DMS 273 treated with DMSO at 0.1 percent for 48 hours (cell line): ENCODE results near the gene SLMAP.
"Not testable (repeated sequence)": the region's sequence is repeated elsewhere in the genome, so short reads cannot be mapped to it uniquely, and the experiment has no call there.

Experiments
- DNase-seq: peaks from one replicate; lab custom pipeline; 2025; lab: John Stamatoyannopoulos, UW

SLMAP gene

GRCh38 chr3:57832900-57833313, 76.8 kb downstream of the SLMAP start:
- DNase-seq, result no peak

- DNase-seq, result no peak
Measured at GRCh38 chr3:57833763-57834162, 77.7 kb downstream of the SLMAP start.

- no peak for DNase-seq
Measured at GRCh38 chr3:57837686-57838085, 81.6 kb downstream of the SLMAP start.

GRCh38 chr3:57838627-57839026, 82.5 kb downstream of the SLMAP start:
- DNase-seq, result no peak

- DNase-seq, result no peak
Measured at GRCh38 chr3:57840473-57840872, 84.4 kb downstream of the SLMAP start.

- DNase-seq, result no peak
Measured at GRCh38 chr3:57841818-57842217, 85.7 kb downstream of the SLMAP start.

GRCh38 chr3:57848177-57848738, 92.1 kb downstream of the SLMAP start:
- no peak for DNase-seq

- DNase-seq, result no peak
Measured at GRCh38 chr3:57851304-57851703, 95.2 kb downstream of the SLMAP start.

GRCh38 chr3:57852896-57853295, 96.8 kb downstream of the SLMAP start:
- no peak for DNase-seq

GRCh38 chr3:57855281-57855680, 99.2 kb downstream of the SLMAP start:
- no peak for DNase-seq

- no peak for DNase-seq
Measured at GRCh38 chr3:57855943-57856342, 99.8 kb downstream of the SLMAP start.

GRCh38 chr3:57856675-57857074, 100.6 kb downstream of the SLMAP start:
- no peak for DNase-seq

GRCh38 chr3:57862894-57863293, 106.8 kb downstream of the SLMAP start:
- no peak for DNase-seq

- DNase-seq, result no peak
Measured at GRCh38 chr3:57863380-57863779, 107.3 kb downstream of the SLMAP start.

- no peak for DNase-seq
Measured at GRCh38 chr3:57864853-57865252, 108.7 kb downstream of the SLMAP start.

- DNase-seq, result not testable (repeated sequence)
Measured at GRCh38 chr3:57869110-57869509, 113.0 kb downstream of the SLMAP start.

- DNase-seq, result no peak
Measured at GRCh38 chr3:57872606-57873005, 116.5 kb downstream of the SLMAP start.

- no peak for DNase-seq
Measured at GRCh38 chr3:57876632-57877031, 120.5 kb downstream of the SLMAP start.

- no peak for DNase-seq
Measured at GRCh38 chr3:57877116-57877515, 121.0 kb downstream of the SLMAP start.

GRCh38 chr3:57884436-57884835, 128.3 kb downstream of the SLMAP start:
- not testable (repeated sequence) for DNase-seq

- DNase-seq, result no peak
Measured at GRCh38 chr3:57889807-57890206, 133.7 kb downstream of the SLMAP start.

- DNase-seq, result no peak
Measured at GRCh38 chr3:57890874-57891273, 134.8 kb downstream of the SLMAP start.

- DNase-seq, result no peak
Measured at GRCh38 chr3:57892423-57892822, 136.3 kb downstream of the SLMAP start.

- no peak for DNase-seq
Measured at GRCh38 chr3:57893156-57893555, 137.0 kb downstream of the SLMAP start.

- DNase-seq, result no peak
Measured at GRCh38 chr3:57893668-57894067, 137.6 kb downstream of the SLMAP start.
